Activated T-helper 2 cell treated with anti-CD3 and anti-CD28 coated beads, Interferon-gamma antibody, Interleukin-2, Interleukin-4, amounts not matched to agents 10 μg/mL and 5 μg/mL and 100 μg/mL, durations not matched to agents 14 hours and 24 hours and 36 hours (primary cell): ENCODE results near the gene ATP2B1. TPM values are rescaled to one million over a fixed set of nuclear protein-coding genes. Genes with fewer than 3 reads are reported as not detected.

Experiments used
- DNase-seq: peaks from one replicate; pipeline ENCODE4 v3.0.0; 2021; ENCODE audit warnings: low spot score
- H3K27ac Mint-ChIP-seq: one replicate; pipeline ENCODE4 v1.8.0; 2021; ENCODE audit warnings: mixed read lengths
- H3K27me3 Mint-ChIP-seq: one replicate; pipeline ENCODE4 v1.8.0; 2021; ENCODE audit warnings: low read depth, mixed read lengths
- H3K36me3 Mint-ChIP-seq: one replicate; pipeline ENCODE4 v1.8.0; 2021; ENCODE audit warnings: low read depth, mixed read lengths
- H3K4me1 Mint-ChIP-seq: one replicate; pipeline ENCODE4 v1.8.0; 2021; ENCODE audit warnings: low read depth, mixed read lengths
- H3K4me3 Mint-ChIP-seq: one replicate; pipeline ENCODE4 v1.8.0; 2021; ENCODE audit warnings: low read depth, mild to moderate bottlenecking, moderate library complexity, mixed read lengths
- H3K9me3 Mint-ChIP-seq: one replicate; pipeline ENCODE4 v1.8.0; 2021; ENCODE audit warnings: mixed read lengths
- intact Hi-C: fragments of 100-400 bp; cut with micrococcal nuclease; formaldehyde crosslinking; loops from one replicate; pipeline ENCODE4 v1.15.1; 2023
- total RNA-seq: library from RNA; stranded (reverse); gene quantifications from 2 replicates; pipeline ENCODE4 v1.2.3, GENCODE V29; 2022

ATP2B1 gene
- total RNA-seq, 1 donor from 2014 or later, result 21.0 TPM

DNA sequence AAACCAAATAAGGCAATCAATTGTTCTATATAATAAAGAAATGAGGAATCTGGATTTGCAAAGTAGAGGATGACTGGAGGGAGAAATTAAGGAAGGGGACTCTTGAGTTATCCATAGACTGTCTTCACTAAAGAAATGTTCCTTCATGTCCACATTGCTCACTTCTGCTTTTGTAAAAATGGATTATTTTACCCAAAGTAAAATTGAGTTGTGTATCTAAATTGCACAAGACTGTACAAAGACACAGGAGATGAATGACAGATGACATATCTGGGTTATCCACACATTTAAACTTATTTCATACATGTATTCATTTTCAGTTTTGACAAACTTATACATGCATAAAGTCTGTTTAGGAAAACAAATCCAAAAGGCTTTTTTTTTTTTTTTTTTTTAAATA lies 11.3 kb downstream of the ATP2B1 start:
- Mint-ChIP-seq H3K4me3 (no peak overlapping the region), H3K27ac (no peak overlapping the region), H3K27me3 (no peaks in the 10 kb centered on the region), H3K36me3 (no peaks in the 10 kb centered on the region), H3K9me3 (no peaks in the 10 kb centered on the region), H3K4me1 (peaks cover 12% of the 10 kb centered on the region)
- intact Hi-C loops, result no loop called here
- no peak for DNase-seq

GRCh38 chr12:89695830-89696229 lies 12.8 kb downstream of the ATP2B1 start:
- Mint-ChIP-seq H3K4me1 (peaks cover 12% of the 10 kb centered on the region), H3K27ac (no peak overlapping the region)
- intact Hi-C loops, result no loop called here

GRCh38 chr12:89695100-89695499 lies 13.5 kb downstream of the ATP2B1 start:
- Mint-ChIP-seq H3K27me3 (no peaks in the 10 kb centered on the region), H3K36me3 (no peaks in the 10 kb centered on the region)

More at GRCh38 chr12:89695830-89696229, 12.8 kb downstream of the ATP2B1 start:
- no peaks in the 10 kb centered on the region for H3K36me3 Mint-ChIP-seq
- DNase-seq, result no peak
- H3K9me3 Mint-ChIP-seq, result no peaks in the 10 kb centered on the region
- H3K4me3 Mint-ChIP-seq, result no peak overlapping the region
- H3K27me3 Mint-ChIP-seq, result no peaks in the 10 kb centered on the region

DNA sequence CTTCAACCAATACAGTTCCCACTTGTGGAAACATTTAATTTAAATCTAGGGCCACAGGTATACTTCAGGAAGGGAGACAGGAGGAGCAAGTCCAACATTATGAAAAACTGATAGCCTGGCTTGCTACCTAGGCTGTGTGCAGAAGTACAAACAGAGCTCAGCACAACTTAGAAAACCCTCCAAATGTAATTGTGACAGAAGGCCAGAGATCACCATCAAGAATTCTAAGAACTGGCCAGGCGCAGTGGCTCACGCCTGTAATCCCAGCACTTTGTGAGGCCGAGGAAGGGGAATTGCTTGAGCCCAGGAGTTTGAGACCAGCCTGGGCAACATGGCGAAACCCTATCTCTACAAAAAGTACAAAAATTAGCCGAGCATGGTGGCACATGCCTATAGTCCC lies 14.1 kb downstream of the ATP2B1 start:
- H3K36me3 Mint-ChIP-seq, result no peaks in the 10 kb centered on the region

More at GRCh38 chr12:89695100-89695499, 13.5 kb downstream of the ATP2B1 start:
- H3K4me3 Mint-ChIP-seq, result no peak overlapping the region
- no peaks in the 10 kb centered on the region for H3K9me3 Mint-ChIP-seq
- intact Hi-C loops, result no loop called here
- no peak overlapping the region for H3K27ac Mint-ChIP-seq
- no peak for DNase-seq
- H3K4me1 Mint-ChIP-seq, result peaks cover 10% of the 10 kb centered on the region

DNA sequence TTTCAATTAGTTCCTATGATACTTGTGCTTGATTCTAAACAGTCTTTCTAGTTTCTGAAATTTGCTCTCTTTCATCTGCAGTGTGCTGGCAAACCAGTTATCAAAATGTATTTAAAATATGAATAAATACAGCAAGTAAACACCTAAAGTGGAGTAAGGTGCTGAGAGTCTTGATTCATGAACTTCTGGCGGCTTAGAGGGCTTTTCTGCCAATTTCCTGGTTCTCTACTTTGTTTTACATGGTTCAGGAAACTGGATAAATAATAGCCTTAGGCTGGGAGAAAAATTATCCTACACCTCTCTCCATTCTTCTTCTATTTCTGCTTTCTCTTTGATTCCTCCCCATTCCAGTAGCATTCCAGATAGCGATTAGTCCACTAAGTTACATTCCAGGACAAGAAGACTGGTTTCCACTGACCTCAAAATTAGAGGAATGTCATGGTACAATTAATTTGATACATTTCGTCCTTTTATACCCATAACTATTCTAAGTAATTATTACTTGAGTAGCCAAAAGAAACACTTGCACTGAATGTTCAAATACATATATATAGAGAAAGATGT lies 14.9 kb downstream of the ATP2B1 start:
- no peaks in the 10 kb centered on the region for H3K27me3 Mint-ChIP-seq
- intact Hi-C loops, result no loop called here
- no peaks in the 10 kb centered on the region for H3K9me3 Mint-ChIP-seq
- peaks cover 11% of the 10 kb centered on the region for H3K4me1 Mint-ChIP-seq
- no peak overlapping the region for H3K27ac Mint-ChIP-seq
- no peak overlapping the region for H3K4me3 Mint-ChIP-seq
- DNase-seq, result no peak
- H3K36me3 Mint-ChIP-seq, result no peaks in the 10 kb centered on the region

More for the DNA sequence above, 14.1 kb downstream of the ATP2B1 start:
- Mint-ChIP-seq H3K4me1 (peaks cover 10% of the 10 kb centered on the region), H3K27me3 (no peaks in the 10 kb centered on the region), H3K27ac (no peak overlapping the region), H3K9me3 (no peaks in the 10 kb centered on the region), H3K4me3 (no peak overlapping the region)
- intact Hi-C loops, result no loop called here
- no peak for DNase-seq

DNA sequence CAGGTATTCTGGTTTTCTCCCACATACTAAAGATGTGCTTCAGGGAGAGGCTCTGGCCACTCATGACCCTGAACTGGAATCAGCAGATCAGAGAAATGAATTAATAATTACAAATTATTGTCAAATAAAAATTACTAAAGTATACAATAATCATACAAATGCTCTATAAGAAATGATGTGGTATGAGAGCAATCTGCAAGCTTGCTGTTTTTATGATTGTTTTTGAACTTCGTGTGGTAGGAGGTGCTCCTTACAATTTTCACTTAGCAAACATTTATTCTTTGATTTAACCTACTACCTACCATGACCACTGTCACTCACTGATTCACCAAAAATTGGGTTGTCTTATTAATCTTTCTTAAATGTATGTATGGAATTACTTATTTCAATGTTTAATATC lies 16.2 kb downstream of the ATP2B1 start:
- H3K4me3 Mint-ChIP-seq, result no peak overlapping the region
- no peak for DNase-seq
- H3K36me3 Mint-ChIP-seq, result no peaks in the 10 kb centered on the region
- H3K9me3 Mint-ChIP-seq, result no peaks in the 10 kb centered on the region
- no peaks in the 10 kb centered on the region for H3K27me3 Mint-ChIP-seq
- intact Hi-C loops, result no loop called here
- no peak overlapping the region for H3K27ac Mint-ChIP-seq
- H3K4me1 Mint-ChIP-seq, result peaks cover 11% of the 10 kb centered on the region

- Mint-ChIP-seq H3K9me3 (no peaks in the 10 kb centered on the region), H3K27ac (no peak overlapping the region), H3K27me3 (no peaks in the 10 kb centered on the region), H3K4me3 (no peak overlapping the region), H3K36me3 (no peaks in the 10 kb centered on the region), H3K4me1 (peaks cover 11% of the 10 kb centered on the region)
- intact Hi-C loops, result no loop called here
- no peak for DNase-seq
These were observed 17.0 kb downstream of the ATP2B1 start for GRCh38 chr12:89691659-89692058.

DNA sequence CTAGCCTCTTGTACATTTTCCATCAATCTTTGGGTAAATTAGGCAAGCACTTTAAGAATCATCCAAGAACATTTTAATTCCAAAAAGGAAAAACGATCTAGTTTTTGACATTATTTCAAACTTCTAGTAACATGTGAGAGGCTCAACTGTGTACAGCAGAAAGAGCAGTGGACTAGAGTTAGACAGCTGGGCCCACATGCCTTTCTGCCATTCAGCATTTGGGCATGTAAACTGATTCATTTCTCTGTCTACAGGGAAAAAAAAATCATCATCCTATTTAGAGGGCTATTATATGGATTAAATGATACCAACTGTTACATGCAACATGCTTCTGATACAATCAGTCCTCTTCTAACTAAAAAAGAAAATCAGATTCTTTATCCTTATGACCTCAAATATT lies 17.7 kb downstream of the ATP2B1 start:
- Mint-ChIP-seq H3K4me3 (no peak overlapping the region), H3K27me3 (no peaks in the 10 kb centered on the region), H3K36me3 (peaks cover 3% of the 10 kb centered on the region), H3K9me3 (no peaks in the 10 kb centered on the region), H3K27ac (no peak overlapping the region), H3K4me1 (peaks cover 7% of the 10 kb centered on the region)
- intact Hi-C loops, result no loop called here
- DNase-seq, result no peak

DNA sequence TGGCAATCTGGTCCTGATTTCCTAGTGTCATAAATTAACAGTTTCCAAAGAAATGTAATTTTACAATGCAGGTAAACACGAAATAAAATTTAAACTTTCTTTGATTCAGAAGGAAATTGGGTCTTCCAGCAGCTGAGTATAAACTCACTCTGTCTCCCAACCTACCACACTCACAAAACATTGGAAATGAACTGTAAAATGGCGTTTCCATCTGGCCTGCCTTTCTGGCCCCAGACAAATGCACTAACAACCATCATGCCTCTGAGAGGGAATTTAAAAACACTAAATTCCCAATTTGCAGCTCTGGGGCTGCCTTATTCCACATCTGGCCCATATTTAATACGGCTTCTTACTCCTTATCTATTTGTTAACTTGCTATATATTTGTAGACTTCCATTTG lies 19.3 kb downstream of the ATP2B1 start:
- Mint-ChIP-seq H3K4me3 (no peak overlapping the region), H3K36me3 (peaks cover 3% of the 10 kb centered on the region), H3K9me3 (no peaks in the 10 kb centered on the region), H3K4me1 (peaks cover 6% of the 10 kb centered on the region), H3K27ac (no peak overlapping the region), H3K27me3 (no peaks in the 10 kb centered on the region)
- intact Hi-C loops, result no loop called here
- no peak for DNase-seq

DNA sequence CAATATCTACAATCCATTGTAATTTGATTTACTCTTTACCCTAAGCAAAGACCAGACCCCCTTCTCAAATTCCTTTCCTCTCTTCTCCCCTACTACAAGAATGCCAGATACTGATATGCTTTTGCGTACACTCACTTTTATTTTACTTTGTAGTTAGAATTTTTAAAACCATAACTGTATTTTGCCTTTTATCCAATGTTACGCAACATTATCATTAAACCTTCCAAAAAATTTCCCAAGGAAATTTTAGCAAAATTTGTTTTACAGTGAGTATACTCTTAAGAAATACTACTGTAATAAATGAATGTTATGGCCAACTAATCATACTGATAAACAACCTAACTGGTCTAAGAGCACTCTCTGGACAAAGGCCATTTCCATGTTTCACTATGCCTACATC lies 22.3 kb downstream of the ATP2B1 start:
- no peak overlapping the region for H3K4me3 Mint-ChIP-seq
- no peaks in the 10 kb centered on the region for H3K27me3 Mint-ChIP-seq
- H3K36me3 Mint-ChIP-seq, result peaks cover 13% of the 10 kb centered on the region
- peaks cover 20% of the 10 kb centered on the region for H3K9me3 Mint-ChIP-seq
- intact Hi-C loops, result no loop called here
- H3K27ac Mint-ChIP-seq, result no peak overlapping the region
- no peak for DNase-seq
- peaks cover 3% of the 10 kb centered on the region for H3K4me1 Mint-ChIP-seq

- peaks cover 3% of the 10 kb centered on the region for H3K4me1 Mint-ChIP-seq
- intact Hi-C loops, result no loop called here
- no peak for DNase-seq
- H3K27ac Mint-ChIP-seq, result no peak overlapping the region
- no peak overlapping the region for H3K4me3 Mint-ChIP-seq
- peaks cover 27% of the 10 kb centered on the region for H3K9me3 Mint-ChIP-seq
- H3K36me3 Mint-ChIP-seq, result peaks cover 17% of the 10 kb centered on the region
- no peaks in the 10 kb centered on the region for H3K27me3 Mint-ChIP-seq
These were observed 23.2 kb downstream of the ATP2B1 start for GRCh38 chr12:89685363-89685972.

DNA sequence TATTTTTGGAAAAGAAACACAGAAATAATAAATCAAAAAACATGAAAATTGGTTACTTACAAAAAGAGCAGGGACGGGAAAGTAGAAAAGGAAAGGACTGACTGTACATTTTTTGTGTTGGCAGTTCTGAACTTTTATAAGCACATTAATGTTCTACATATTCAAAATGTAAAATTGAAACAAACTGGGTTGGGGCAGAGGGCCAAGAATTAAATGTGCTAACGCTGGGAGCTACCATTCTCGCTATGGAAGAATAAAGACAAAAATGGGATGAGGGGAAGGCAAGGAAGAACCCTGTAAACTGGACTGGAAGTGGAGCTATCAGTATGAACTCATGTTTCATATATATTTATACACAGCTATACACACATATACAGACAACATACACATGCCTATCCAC lies 24.5 kb downstream of the ATP2B1 start:
- Mint-ChIP-seq H3K4me3 (no peak overlapping the region), H3K27ac (no peak overlapping the region), H3K36me3 (peaks cover 28% of the 10 kb centered on the region), H3K9me3 (peaks cover 39% of the 10 kb centered on the region), H3K4me1 (peaks cover 2% of the 10 kb centered on the region), H3K27me3 (no peaks in the 10 kb centered on the region)
- intact Hi-C loops, result no loop called here
- no peak for DNase-seq

DNA sequence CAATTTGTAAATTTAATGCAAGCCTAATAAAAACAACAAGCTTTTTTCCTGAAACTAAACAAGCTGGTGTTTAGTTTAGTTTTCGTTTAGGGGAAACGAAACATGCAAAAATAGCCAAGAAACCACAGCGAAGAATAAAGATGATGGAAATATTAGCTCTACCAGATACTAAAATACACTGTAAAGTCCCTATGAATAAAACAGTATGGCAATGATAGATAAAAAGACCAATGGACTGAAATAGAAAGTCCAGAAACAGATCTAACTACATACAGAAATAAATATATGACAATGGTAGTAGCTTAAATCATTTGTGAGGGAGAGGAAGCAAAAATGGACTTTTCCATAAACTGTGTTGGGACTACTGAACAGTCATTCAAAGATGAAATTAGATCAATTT lies 26.4 kb downstream of the ATP2B1 start:
- H3K9me3 Mint-ChIP-seq, result peaks cover 39% of the 10 kb centered on the region
- H3K27ac Mint-ChIP-seq, result no peak overlapping the region
- peaks cover 13% of the 10 kb centered on the region for H3K4me1 Mint-ChIP-seq
- peaks cover 28% of the 10 kb centered on the region for H3K36me3 Mint-ChIP-seq
- no peaks in the 10 kb centered on the region for H3K27me3 Mint-ChIP-seq
- intact Hi-C loops, result no loop called here
- no peak overlapping the region for H3K4me3 Mint-ChIP-seq
- DNase-seq, result no peak
